ENCODE results near the gene ULBP2.
"Not testable (repeated sequence)": the region's sequence is repeated elsewhere in the genome, so short reads cannot be mapped to it uniquely, and the experiment has no call there.

Gene ULBP2

GRCh38 chr6:149941583-149942460 lies at the start of gene ULBP2:
ULBP2 (plus strand) TSS chr6:149942014; CDS start chr6:149942073, 59 bp downstream.
- DNase-seq = peak; percentile 95

DNA sequence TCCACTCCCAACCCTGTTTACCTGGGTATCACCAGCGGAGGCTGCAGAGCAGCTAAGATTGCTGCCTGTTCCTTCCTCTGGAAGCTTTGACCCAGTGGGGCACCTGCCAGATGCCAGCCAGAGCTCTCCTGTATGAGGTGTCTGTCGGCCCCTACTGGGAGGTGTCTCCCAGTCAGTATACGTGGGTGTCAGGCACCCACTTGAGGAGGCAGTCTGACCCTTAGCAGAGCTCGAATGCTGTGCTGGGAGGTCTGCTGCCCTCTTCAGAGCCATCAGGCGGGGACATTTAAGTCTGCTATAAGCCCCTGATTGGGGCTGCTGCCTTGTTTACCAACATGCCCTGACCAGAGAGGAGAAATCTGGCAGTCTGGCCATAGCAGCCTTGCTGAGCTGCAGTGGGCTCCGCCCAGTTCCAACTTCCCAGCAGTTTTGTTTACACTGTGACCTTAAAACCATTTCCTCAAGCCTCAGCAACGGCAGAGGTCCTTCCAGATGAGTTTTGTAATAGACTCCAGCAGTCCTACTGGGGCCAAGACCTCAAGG lies 46.7 kb upstream of the ULBP2 start:
- DNase-seq = no peak

GRCh38 chr6:149895833-149896271 lies 46.0 kb upstream of the ULBP2 start:
- peak; percentile 38 for DNase-seq

GRCh38 chr6:149896491-149896890 lies 45.3 kb upstream of the ULBP2 start:
- no peak for DNase-seq

DNA sequence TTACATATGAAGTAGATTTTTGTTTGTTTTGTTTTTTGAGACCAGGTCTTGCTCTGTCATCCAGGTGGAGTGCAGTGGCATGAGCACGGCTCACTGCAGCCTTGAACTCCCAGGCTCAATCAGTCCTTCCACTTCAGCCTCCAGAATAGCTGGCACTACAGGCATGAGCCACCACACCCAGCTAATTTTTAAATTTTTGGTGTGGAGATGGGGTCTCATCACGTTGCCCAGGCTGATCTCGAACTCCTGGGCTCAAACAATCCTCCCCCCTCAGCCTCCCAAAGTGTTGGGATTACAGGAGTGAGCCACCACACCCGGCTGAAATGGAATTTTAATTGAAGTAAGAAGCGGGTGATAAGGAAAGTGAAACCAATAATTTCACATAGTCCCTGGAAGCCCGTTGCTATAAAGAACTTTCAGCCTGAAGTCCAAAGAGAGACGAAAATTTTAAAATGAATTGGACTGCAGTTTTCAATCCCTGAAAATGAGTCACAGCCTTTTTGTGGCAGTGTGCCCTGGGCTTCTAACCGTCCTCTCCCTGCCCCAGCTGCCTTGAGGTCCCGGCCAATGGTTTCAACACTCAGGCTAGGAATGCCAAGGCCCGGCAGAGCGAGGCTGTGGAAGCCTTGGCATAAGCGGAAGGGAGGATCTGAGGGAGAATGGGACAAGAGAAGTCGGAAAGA lies 44.7 kb upstream of the ULBP2 start:
- DNase-seq = no peak

- no peak for DNase-seq
Measured at GRCh38 chr6:149897855-149898744, 43.7 kb upstream of the ULBP2 start, which contains the start of gene RAET1E. RAET1E (minus strand) TSS chr6:149898113; CDS start chr6:149890901, 7,212 bp downstream.

DNA sequence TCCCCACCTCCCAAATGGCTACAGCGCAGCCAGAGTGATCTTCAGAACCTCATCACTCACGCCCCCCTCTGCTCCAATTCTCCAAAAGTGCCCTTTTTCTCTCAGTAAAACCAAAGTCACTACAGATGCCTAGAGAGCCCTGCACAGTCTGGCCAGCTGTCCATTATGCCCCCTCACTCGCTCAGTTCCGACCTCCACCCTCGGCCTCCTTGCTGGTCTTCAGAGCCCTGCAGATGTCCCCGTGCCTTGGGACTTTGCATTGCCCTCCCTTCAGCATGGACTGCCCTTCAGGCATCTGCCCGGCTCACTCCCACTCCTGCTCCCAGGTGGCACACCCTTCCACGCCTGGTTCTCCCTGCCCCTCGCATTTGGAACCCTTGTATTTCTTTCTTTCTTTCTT lies 42.8 kb upstream of the ULBP2 start:
- DNase-seq = no peak

DNA sequence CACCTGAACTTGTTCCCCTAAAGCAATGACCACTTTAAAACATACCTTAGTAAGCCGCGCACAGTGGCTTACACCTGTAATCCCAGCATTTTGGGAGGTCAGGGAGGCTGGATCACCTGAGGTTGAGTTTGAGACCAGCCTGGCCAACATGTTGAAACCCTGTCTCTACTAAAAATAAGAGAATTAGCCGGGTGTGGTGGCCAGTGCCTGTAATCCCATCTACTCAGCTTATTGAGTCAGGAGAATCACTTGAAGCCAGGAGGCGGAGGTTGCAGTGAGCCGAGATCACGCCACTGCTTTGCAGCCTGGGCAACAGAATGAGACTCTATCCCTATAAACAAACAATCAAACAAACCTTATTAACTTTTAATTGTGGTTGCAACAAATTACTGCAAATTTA lies 42.3 kb upstream of the ULBP2 start:
- DNase-seq = no peak

- DNase-seq = no peak
Measured at GRCh38 chr6:149899926-149900619, 41.7 kb upstream of the ULBP2 start.

- no peak for DNase-seq
Measured at GRCh38 chr6:149900620-149901443, 41.0 kb upstream of the ULBP2 start.

- DNase-seq = no peak
Measured at GRCh38 chr6:149901444-149902140, 40.2 kb upstream of the ULBP2 start.

- no peak for DNase-seq
Measured at GRCh38 chr6:149903938-149904611, 37.7 kb upstream of the ULBP2 start.

DNA sequence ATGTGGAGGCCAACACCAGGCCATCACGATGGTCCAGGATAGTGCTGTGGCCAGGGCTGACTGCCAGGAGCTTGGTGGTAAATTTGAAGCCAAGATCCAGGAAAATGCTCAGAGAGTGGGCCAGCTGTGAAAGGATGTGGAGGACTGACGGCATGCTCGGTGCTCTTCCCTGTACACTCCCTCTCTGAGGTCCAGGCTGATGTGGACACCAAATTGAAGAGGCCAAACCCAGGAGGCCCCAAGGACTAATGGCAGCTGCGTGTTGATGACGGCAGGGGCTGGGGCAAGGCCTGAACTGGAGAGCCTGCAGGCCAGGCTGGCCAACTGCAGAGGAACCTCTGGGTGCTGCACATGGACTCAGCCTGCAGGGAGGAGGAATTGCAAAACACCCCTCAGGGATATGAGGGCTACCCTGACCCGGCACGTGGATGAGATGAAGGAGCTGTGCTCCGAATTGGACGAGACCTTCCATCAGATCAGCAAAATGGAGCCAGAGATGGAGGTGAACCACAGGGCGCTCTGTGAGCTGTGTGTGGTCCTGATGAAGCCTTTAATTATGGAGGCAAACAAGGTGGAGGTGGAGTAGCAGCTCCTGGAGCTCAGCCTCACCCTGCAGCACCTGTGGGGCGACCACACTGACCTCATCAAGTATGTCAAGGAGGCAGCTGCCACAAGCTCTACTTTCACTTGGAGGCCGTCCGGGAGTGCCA lies 37.0 kb upstream of the ULBP2 start:
- DNase-seq = no peak

- DNase-seq = no peak
Measured at GRCh38 chr6:149905371-149905910, 36.4 kb upstream of the ULBP2 start.

DNA sequence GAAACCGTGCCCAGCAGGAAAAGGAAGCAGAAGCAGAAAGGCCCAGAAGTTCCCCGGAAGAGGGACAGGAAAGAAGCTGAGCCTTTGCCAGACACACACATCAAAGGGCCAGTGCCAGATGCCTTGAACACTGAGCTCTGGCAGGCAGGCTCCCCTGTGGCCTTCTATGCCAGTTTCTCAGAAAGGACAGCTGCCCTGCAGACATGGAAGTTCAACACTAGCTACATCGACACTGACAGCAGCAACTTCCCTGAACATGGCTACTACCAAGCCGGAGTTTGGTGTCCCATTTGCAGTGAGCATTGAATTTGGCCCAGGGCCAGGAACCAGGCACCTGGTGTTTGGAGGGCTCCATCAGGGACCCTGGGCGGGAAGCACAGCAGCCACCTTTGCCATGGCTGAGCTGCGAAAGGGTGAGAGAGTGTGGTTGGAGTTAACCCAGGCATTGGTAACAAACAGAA lies 35.9 kb upstream of the ULBP2 start:
- DNase-seq = no peak

- DNase-seq = no peak
Measured at GRCh38 chr6:149906405-149906804, 35.4 kb upstream of the ULBP2 start.

- no peak for DNase-seq
Measured at GRCh38 chr6:149907317-149907716, 34.5 kb upstream of the ULBP2 start.

GRCh38 chr6:149908480-149908879 lies 33.3 kb upstream of the ULBP2 start:
- DNase-seq = not testable (repeated sequence)
